ENCODE data around the gene CAPG.

CAPG gene

GRCh38 chr2:85438201-85439024 lies 28.2 kb upstream of the CAPG start:
- DNase-seq, result no peak

GRCh38 chr2:85437488-85438200 lies 27.5 kb upstream of the CAPG start:
- peak; percentile 57 to 68 for DNase-seq

GRCh38 chr2:85436836-85437487 lies 26.8 kb upstream of the CAPG start:
- no peak for DNase-seq

- DNase-seq, result no peak
Observed at GRCh38 chr2:85435981-85436835, 26.0 kb upstream of the CAPG start.

GRCh38 chr2:85435220-85435958 lies 25.2 kb upstream of the CAPG start:
- DNase-seq, result no peak

GRCh38 chr2:85434696-85435095 lies 24.5 kb upstream of the CAPG start:
- no peak for DNase-seq

GRCh38 chr2:85433511-85434089 lies 23.4 kb upstream of the CAPG start:
- no peak for DNase-seq

GRCh38 chr2:85431570-85432205 lies 21.5 kb upstream of the CAPG start:
- no peak for DNase-seq

GRCh38 chr2:85430752-85431569 lies 20.8 kb upstream of the CAPG start:
- DNase-seq, result no peak

- no peak for DNase-seq
Observed at GRCh38 chr2:85429924-85430289, 19.7 kb upstream of the CAPG start.

- no peak for DNase-seq
Observed at GRCh38 chr2:85429213-85429923, 19.2 kb upstream of the CAPG start.

- DNase-seq, result no peak
Observed at GRCh38 chr2:85428343-85428881, 18.2 kb upstream of the CAPG start.

- DNase-seq, result no peak
Observed at GRCh38 chr2:85427300-85427835, 17.2 kb upstream of the CAPG start.

GRCh38 chr2:85425588-85425987 lies 15.4 kb upstream of the CAPG start:
- no peak for DNase-seq

GRCh38 chr2:85423525-85423924 lies 13.4 kb upstream of the CAPG start:
- DNase-seq, result no peak

GRCh38 chr2:85422072-85422457 lies 11.9 kb upstream of the CAPG start:
- no peak for DNase-seq

GRCh38 chr2:85421260-85422071 lies 11.3 kb upstream of the CAPG start:
- DNase-seq, result no peak
